ENCODE results near the gene CLASP1.
"Not testable (repeated sequence)": the region's sequence is repeated elsewhere in the genome, so short reads cannot be mapped to it uniquely, and the experiment has no call there.

Gene CLASP1

GRCh38 chr2:121671621-121672020, 22.4 kb upstream of the CLASP1 start:
- not testable (repeated sequence) for H3K4me3 Mint-ChIP-seq; ATAC-seq (ENCODE audit: low read depth); H3K27ac Mint-ChIP-seq; H3K4me1 Mint-ChIP-seq; DNase-seq (ENCODE audit: low spot score in 2 of 2); H3K36me3 Mint-ChIP-seq; H3K27me3 Mint-ChIP-seq
- H3K9me3 Mint-ChIP-seq, result peaks cover 13% of the 10 kb centered on the region

GRCh38 chr2:121670181-121670580, 20.9 kb upstream of the CLASP1 start:
- Mint-ChIP-seq H3K27ac (no peak overlapping the region), H3K4me3 (no peak overlapping the region), H3K4me1 (no peaks in the 10 kb centered on the region), H3K36me3 (peaks cover 2% of the 10 kb centered on the region), H3K9me3 (peaks cover 10% of the 10 kb centered on the region), H3K27me3 (no peaks in the 10 kb centered on the region)
- DNase-seq (ENCODE audit: low spot score in 2 of 2), result no peak
- no peak for ATAC-seq (ENCODE audit: low read depth)

- no peaks in the 10 kb centered on the region for H3K27me3 Mint-ChIP-seq
- ATAC-seq (ENCODE audit: low read depth) (no peak), DNase-seq (ENCODE audit: low spot score in 2 of 2) (no peak)
- no peaks in the 10 kb centered on the region for H3K36me3 Mint-ChIP-seq
- H3K4me3 Mint-ChIP-seq, result no peak overlapping the region
- no peaks in the 10 kb centered on the region for H3K4me1 Mint-ChIP-seq
- no peak overlapping the region for H3K27ac Mint-ChIP-seq
- peaks cover 1% of the 10 kb centered on the region for H3K9me3 Mint-ChIP-seq
Measured at GRCh38 chr2:121667618-121668017, 18.4 kb upstream of the CLASP1 start.

- DNase-seq (ENCODE audit: low spot score in 2 of 2) (no peak), ATAC-seq (ENCODE audit: low read depth) (no peak)
- peaks cover 1% of the 10 kb centered on the region for H3K9me3 Mint-ChIP-seq
- H3K27me3 Mint-ChIP-seq, result no peaks in the 10 kb centered on the region
- H3K36me3 Mint-ChIP-seq, result peaks cover 5% of the 10 kb centered on the region
- H3K4me3 Mint-ChIP-seq, result no peak overlapping the region
- H3K27ac Mint-ChIP-seq, result no peak overlapping the region
- H3K4me1 Mint-ChIP-seq, result no peaks in the 10 kb centered on the region
Measured at GRCh38 chr2:121666042-121666441, 16.8 kb upstream of the CLASP1 start.

GRCh38 chr2:121665504-121665903, 16.2 kb upstream of the CLASP1 start:
- no peak overlapping the region for H3K4me3 Mint-ChIP-seq
- no peak for DNase-seq (ENCODE audit: low spot score in 2 of 2)
- H3K27me3 Mint-ChIP-seq, result no peaks in the 10 kb centered on the region
- no peak for ATAC-seq (ENCODE audit: low read depth)
- H3K4me1 Mint-ChIP-seq, result no peaks in the 10 kb centered on the region
- peaks cover 1% of the 10 kb centered on the region for H3K9me3 Mint-ChIP-seq
- H3K27ac Mint-ChIP-seq, result no peak overlapping the region
- peaks cover 5% of the 10 kb centered on the region for H3K36me3 Mint-ChIP-seq

- Mint-ChIP-seq H3K4me1 (no peaks in the 10 kb centered on the region), H3K9me3 (peaks cover 1% of the 10 kb centered on the region), H3K4me3 (no peak overlapping the region), H3K36me3 (peaks cover 5% of the 10 kb centered on the region), H3K27ac (no peak overlapping the region), H3K27me3 (no peaks in the 10 kb centered on the region)
- no peak for ATAC-seq (ENCODE audit: low read depth)
- no peak for DNase-seq (ENCODE audit: low spot score in 2 of 2)
Measured at GRCh38 chr2:121664713-121665112, 15.5 kb upstream of the CLASP1 start.

GRCh38 chr2:121664086-121664485, 14.8 kb upstream of the CLASP1 start:
- ATAC-seq (ENCODE audit: low read depth), result no peak
- H3K4me1 Mint-ChIP-seq, result no peaks in the 10 kb centered on the region

GRCh38 chr2:121663434-121663833, 14.2 kb upstream of the CLASP1 start:
- Mint-ChIP-seq H3K4me1 (no peaks in the 10 kb centered on the region), H3K36me3 (peaks cover 11% of the 10 kb centered on the region), H3K9me3 (peaks cover 1% of the 10 kb centered on the region), H3K27ac (no peak overlapping the region), H3K4me3 (no peak overlapping the region), H3K27me3 (no peaks in the 10 kb centered on the region)
- ATAC-seq (ENCODE audit: low read depth) (no peak), DNase-seq (ENCODE audit: low spot score in 2 of 2) (no peak)

More at GRCh38 chr2:121664086-121664485, 14.8 kb upstream of the CLASP1 start:
- peaks cover 5% of the 10 kb centered on the region for H3K36me3 Mint-ChIP-seq
- H3K27me3 Mint-ChIP-seq, result no peaks in the 10 kb centered on the region
- H3K4me3 Mint-ChIP-seq, result no peak overlapping the region
- H3K27ac Mint-ChIP-seq, result no peak overlapping the region
- DNase-seq (ENCODE audit: low spot score in 2 of 2), result no peak
- H3K9me3 Mint-ChIP-seq, result peaks cover 1% of the 10 kb centered on the region

- no peak for DNase-seq (ENCODE audit: low spot score in 2 of 2)
- Mint-ChIP-seq H3K27me3 (no peaks in the 10 kb centered on the region), H3K4me1 (no peaks in the 10 kb centered on the region), H3K36me3 (peaks cover 11% of the 10 kb centered on the region), H3K9me3 (no peaks in the 10 kb centered on the region), H3K4me3 (no peak overlapping the region), H3K27ac (no peak overlapping the region)
- no peak for ATAC-seq (ENCODE audit: low read depth)
Measured at GRCh38 chr2:121662656-121663055, 13.4 kb upstream of the CLASP1 start.

- ATAC-seq (ENCODE audit: low read depth), result no peak
- no peaks in the 10 kb centered on the region for H3K27me3 Mint-ChIP-seq
- no peak for DNase-seq (ENCODE audit: low spot score in 2 of 2)
- H3K27ac Mint-ChIP-seq, result no peak overlapping the region
- peaks cover 11% of the 10 kb centered on the region for H3K36me3 Mint-ChIP-seq
- H3K4me3 Mint-ChIP-seq, result no peak overlapping the region
- H3K9me3 Mint-ChIP-seq, result no peaks in the 10 kb centered on the region
- H3K4me1 Mint-ChIP-seq, result no peaks in the 10 kb centered on the region
Measured at GRCh38 chr2:121659933-121660332, 10.7 kb upstream of the CLASP1 start.

- ATAC-seq (ENCODE audit: low read depth); H3K9me3 Mint-ChIP-seq; H3K27ac Mint-ChIP-seq; DNase-seq (ENCODE audit: low spot score in 2 of 2); H3K4me1 Mint-ChIP-seq; H3K27me3 Mint-ChIP-seq; H3K4me3 Mint-ChIP-seq: not testable (repeated sequence)
- H3K36me3 Mint-ChIP-seq, result peaks cover 17% of the 10 kb centered on the region
Measured at GRCh38 chr2:121658393-121658792, 9.1 kb upstream of the CLASP1 start.

GRCh38 chr2:121653035-121653434, 3.8 kb upstream of the CLASP1 start:
- H3K4me3 Mint-ChIP-seq, result no peak overlapping the region
- DNase-seq (ENCODE audit: low spot score in 2 of 2), result no peak
- no peak for ATAC-seq (ENCODE audit: low read depth)
- H3K27ac Mint-ChIP-seq, result no peak overlapping the region
- H3K9me3 Mint-ChIP-seq, result no peaks in the 10 kb centered on the region
- peaks cover 7% of the 10 kb centered on the region for H3K36me3 Mint-ChIP-seq
- no peaks in the 10 kb centered on the region for H3K27me3 Mint-ChIP-seq
- H3K4me1 Mint-ChIP-seq, result peaks cover 28% of the 10 kb centered on the region

GRCh38 chr2:121650315-121650930, 1.2 kb upstream of the CLASP1 start:
- DNase-seq (ENCODE audit: low spot score in 2 of 2), result peak; percentile 5 to 26
- Mint-ChIP-seq H3K27me3 (no peaks in the 10 kb centered on the region), H3K9me3 (no peaks in the 10 kb centered on the region), H3K4me1 (peaks cover 32% of the 10 kb centered on the region), H3K36me3 (peaks cover 9% of the 10 kb centered on the region), H3K27ac (peak overlapping the region; percentile 98), H3K4me3 (peak overlapping the region; percentile 98)
- ATAC-seq (ENCODE audit: low read depth), result no peak

- H3K27me3 Mint-ChIP-seq, result no peaks in the 10 kb centered on the region
- DNase-seq (ENCODE audit: low spot score in 2 of 2) (peak; percentile 84 to 92), ATAC-seq (ENCODE audit: low read depth) (peak; percentile 93)
- peak overlapping the region; percentile 98 for H3K27ac Mint-ChIP-seq
- H3K4me1 Mint-ChIP-seq, result peaks cover 33% of the 10 kb centered on the region
- H3K9me3 Mint-ChIP-seq, result no peaks in the 10 kb centered on the region
- peaks cover 10% of the 10 kb centered on the region for H3K36me3 Mint-ChIP-seq
- H3K4me3 Mint-ChIP-seq, result peak overlapping the region; percentile 98
Measured at GRCh38 chr2:121649596-121650314, 493 bp upstream of the CLASP1 start.
